OCI-LY1 (cell line): Measurements from ENCODE around the gene PTPRO.

Source experiments
- EZH2 ChIP-seq: fragments of 200-600 bp; sonication (generic), shearing (Covaris generic); IDR thresholded peaks from 2 replicates; pipeline ENCODE4 v1.8.0; 2017; ENCODE audit warnings: borderline replicate concordance, mixed run types, mild to moderate bottlenecking, antibody characterized with exemption, low read length, moderate library complexity, mixed read lengths
- TF ChIP-seq, protein P1 (sequence below): fragments of 200-600 bp; sonication (generic), shearing (Covaris generic); IDR thresholded peaks from 2 replicates; pipeline ENCODE4 v1.5.1; 2017; ENCODE audit warnings: mild to moderate bottlenecking, antibody characterized with exemption, low read length, moderate library complexity, mixed read lengths

DNA sequence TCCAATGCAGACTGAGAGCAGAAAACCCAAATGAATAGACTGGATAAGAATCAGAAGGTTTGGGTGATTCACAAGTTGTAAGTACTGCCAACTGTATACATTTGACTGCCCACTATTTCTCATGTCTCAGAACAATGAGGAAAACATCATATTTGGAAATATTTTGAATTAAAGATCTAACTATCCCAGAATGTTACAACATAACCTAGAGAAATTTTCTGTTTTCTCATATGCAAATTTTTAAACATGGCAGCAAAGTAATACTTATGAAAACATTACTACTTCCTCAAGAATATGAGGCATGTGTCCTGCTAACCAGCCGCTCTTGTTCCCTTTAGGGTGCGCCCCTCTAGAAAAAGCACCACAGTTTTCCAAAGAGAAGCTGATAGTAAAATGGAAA is 179.9 kb downstream of the PTPRO start:
- no peak for TF ChIP-seq EZH2
- TF ChIP-seq, protein P1, sequence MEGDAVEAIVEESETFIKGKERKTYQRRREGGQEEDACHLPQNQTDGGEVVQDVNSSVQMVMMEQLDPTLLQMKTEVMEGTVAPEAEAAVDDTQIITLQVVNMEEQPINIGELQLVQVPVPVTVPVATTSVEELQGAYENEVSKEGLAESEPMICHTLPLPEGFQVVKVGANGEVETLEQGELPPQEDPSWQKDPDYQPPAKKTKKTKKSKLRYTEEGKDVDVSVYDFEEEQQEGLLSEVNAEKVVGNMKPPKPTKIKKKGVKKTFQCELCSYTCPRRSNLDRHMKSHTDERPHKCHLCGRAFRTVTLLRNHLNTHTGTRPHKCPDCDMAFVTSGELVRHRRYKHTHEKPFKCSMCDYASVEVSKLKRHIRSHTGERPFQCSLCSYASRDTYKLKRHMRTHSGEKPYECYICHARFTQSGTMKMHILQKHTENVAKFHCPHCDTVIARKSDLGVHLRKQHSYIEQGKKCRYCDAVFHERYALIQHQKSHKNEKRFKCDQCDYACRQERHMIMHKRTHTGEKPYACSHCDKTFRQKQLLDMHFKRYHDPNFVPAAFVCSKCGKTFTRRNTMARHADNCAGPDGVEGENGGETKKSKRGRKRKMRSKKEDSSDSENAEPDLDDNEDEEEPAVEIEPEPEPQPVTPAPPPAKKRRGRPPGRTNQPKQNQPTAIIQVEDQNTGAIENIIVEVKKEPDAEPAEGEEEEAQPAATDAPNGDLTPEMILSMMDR = no peak
